Measurements from ENCODE around the gene TRAPPC10. TPM values are rescaled to one million over a fixed set of nuclear protein-coding genes. Genes with fewer than 3 reads are reported as not detected.

Gene TRAPPC10
- total RNA-seq, 1 experiment from 2014 or later: 32.9 TPM

GRCh38 chr21:44006017-44006619 lies 6.0 kb upstream of the TRAPPC10 start:
- H3K4me1 ChIP-seq (ENCODE audit: insufficient read depth, low read length): no peaks in the 10 kb centered on the region
- TF ChIP-seq CTCF (conservative IDR thresholded peaks at IDR 0.05): no peak
- no peak overlapping the region for H3T11ph ChIP-seq (ENCODE audit: low read length)
- Mint-ChIP-seq H3K4me1 (peaks cover 12% of the 10 kb centered on the region in 2 experiments), H3K4me3 (no peak overlapping the region), H3K27ac (no peak overlapping the region), H3K36me3 (ENCODE audit: insufficient read depth in 1 of 3, low read depth in 3 of 3) (no peaks in the 10 kb centered on the region), H3K27me3 (ENCODE audit: low read depth) (no peaks in the 10 kb centered on the region; the same call in 1 of the 2 replicates), H3K9me3 (no peaks in the 10 kb centered on the region; a peak in 1 of 5 replicates)
- no peak overlapping the region for H3K56ac ChIP-seq (ENCODE audit: insufficient read length, low read depth, low read length)
- no peak for DNase-seq
- H3K23ac ChIP-seq (ENCODE audit: insufficient read length, low read depth, low read length): no peak overlapping the region
- no peak overlapping the region for H3K18ac ChIP-seq (ENCODE audit: insufficient read length, low read depth, low read length)
- H4K91ac ChIP-seq (ENCODE audit: insufficient read length, low read depth, low read length): no peak overlapping the region
- no peaks in the 10 kb centered on the region; the same call in 1 of the 2 replicates for H3K27me3 ChIP-seq (ENCODE audit: insufficient read depth, low read length)
- H3K14ac ChIP-seq (ENCODE audit: insufficient read depth, low read length): no peak overlapping the region
- no CpG with 5 or more reads among the region's 9 CpGs for WGBS (ENCODE audit: extremely low coverage, insufficient read length, low lambda C conversion rate)
- H3K9me3 ChIP-seq (ENCODE audit: control insufficient read depth, low read depth, low read length): no peaks in the 10 kb centered on the region
- H2AK5ac ChIP-seq (ENCODE audit: insufficient read length, low read length): no peak overlapping the region
- no peak overlapping the region for H2AFZ ChIP-seq (ENCODE audit: low read length)
- no peak overlapping the region for H4K8ac ChIP-seq (replicated peaks; ENCODE audit: insufficient read length, low read depth, low read length)
- no peak overlapping the region for H3K4me2 ChIP-seq (ENCODE audit: insufficient read depth, insufficient read length, low read length)
- H2BK5ac ChIP-seq (ENCODE audit: insufficient read length, low read length): no peak overlapping the region
- H2BK120ac ChIP-seq (ENCODE audit: low read depth, low read length, poor library complexity, severe bottlenecking): no peak overlapping the region
- no peak overlapping the region for H2BK15ac ChIP-seq (ENCODE audit: low read depth, low read length)
- H2BK12ac ChIP-seq (ENCODE audit: insufficient read length, low read depth, low read length): no peak overlapping the region
- H3K79me2 ChIP-seq (ENCODE audit: insufficient read depth, low read length): no peaks in the 10 kb centered on the region
- no peak overlapping the region for H4K5ac ChIP-seq (ENCODE audit: insufficient read length, low read depth, low read length)
- no peaks in the 10 kb centered on the region for H3K23me2 ChIP-seq (ENCODE audit: insufficient read length, low read depth, low read length, poor library complexity, severe bottlenecking)
- H3K4ac ChIP-seq (ENCODE audit: low read depth, low read length): no peak overlapping the region
- H2BK20ac ChIP-seq (ENCODE audit: low read depth, low read length, poor library complexity, severe bottlenecking): no peak overlapping the region
- H3K79me1 ChIP-seq (ENCODE audit: insufficient read depth, low read depth, low read length, poor library complexity, severe bottlenecking): no peaks in the 10 kb centered on the region
- no peaks in the 10 kb centered on the region for H4K20me1 ChIP-seq (ENCODE audit: control insufficient read depth, insufficient read depth, insufficient read length)
- no peak overlapping the region for H3K9ac ChIP-seq (ENCODE audit: extremely low read depth, insufficient read length, low read length)
- H3K27ac ChIP-seq (ENCODE audit: insufficient read length, low read depth, low read length): no peak overlapping the region

All from H9 (cell line).